Measurements from ENCODE around the gene NFS1. TPM values are rescaled to one million over a fixed set of nuclear protein-coding genes. Genes with fewer than 3 reads are reported as not detected.

The NFS1 gene
- total RNA-seq, 1 experiment from 2014 or later = 94.3 TPM

GRCh38 chr20:35618263-35619131 lies 80.7 kb downstream of the NFS1 start:
- Histone ChIP-seq H3K36me3 (peaks cover 21% of the 10 kb centered on the region), H3K9me3 (no peaks in the 10 kb centered on the region), H3K4me3 (no peak overlapping the region), H3K27me3 (no peaks in the 10 kb centered on the region)
- DNase-seq = no peak

Other genes starting within 250 kb of the NFS1 start
- 37.3 and 58.8 TPM in 2 replicates for gene CEP250, start 243.8 kb downstream of the NFS1 start, total RNA-seq (2014; rRNA removed; shearing (Covaris generic); ENCODE audit: low replicate concordance)
- not detected in 2 replicates for gene C20orf173, start 169.7 kb downstream of the NFS1 start, total RNA-seq (2014; rRNA removed; shearing (Covaris generic); ENCODE audit: low replicate concordance)
- gene ERGIC3, start 157.3 kb downstream of the NFS1 start, total RNA-seq (2014; rRNA removed; shearing (Covaris generic); ENCODE audit: low replicate concordance) = 392 and 530 TPM in 2 replicates
- 0.47 and 1.4 TPM in 2 replicates for gene SPAG4, start 83.5 kb downstream of the NFS1 start, total RNA-seq (2014; rRNA removed; shearing (Covaris generic); ENCODE audit: low replicate concordance)
- gene CPNE1, start 34.5 kb downstream of the NFS1 start, total RNA-seq (2014; rRNA removed; shearing (Covaris generic); ENCODE audit: low replicate concordance) = 284 and 335 TPM in 2 replicates
- 42.9 and 54.6 TPM in 2 replicates for gene RBM12, start 34.5 kb downstream of the NFS1 start, total RNA-seq (2014; rRNA removed; shearing (Covaris generic); ENCODE audit: low replicate concordance)
- 143 and 318 TPM in 2 replicates for gene ROMO1, start 53 bp upstream of the NFS1 start, total RNA-seq (2014; rRNA removed; shearing (Covaris generic); ENCODE audit: low replicate concordance)
- gene RBM39, start 42.9 kb upstream of the NFS1 start, total RNA-seq (2014; rRNA removed; shearing (Covaris generic); ENCODE audit: low replicate concordance) = 273 and 328 TPM in 2 replicates
- 50.5 and 57.7 TPM in 2 replicates for gene PHF20, start 72.7 kb upstream of the NFS1 start, total RNA-seq (2014; rRNA removed; shearing (Covaris generic); ENCODE audit: low replicate concordance)